Adipocyte (in vitro differentiated cells): ENCODE data around the gene HTN3.
"Not testable (repeated sequence)": the region's sequence is repeated elsewhere in the genome, so short reads cannot be mapped to it uniquely, and the experiment has no call there.

Experiments
- DNase-seq: peaks from one replicate; pipeline ENCODE4 v3.0.0-alpha.2; 2015; ENCODE audit warnings: low read depth
- H3K27me3 ChIP-seq: replicated peaks from 2 replicates; pipeline ENCODE4 v1.7.0; 2013; ENCODE audit warnings: mild to moderate bottlenecking, low read length, moderate library complexity; ENCODE audit not compliant: control insufficient read depth, insufficient read depth
- H3K36me3 ChIP-seq: 2 replicates; pipeline ENCODE4 v1.7.0; 2013; ENCODE audit warnings: low read length, mild to moderate bottlenecking, moderate library complexity; ENCODE audit not compliant: control insufficient read depth, insufficient read depth, severe bottlenecking
- H3K4me1 ChIP-seq: 2 replicates; pipeline ENCODE4 v1.7.0; 2013; ENCODE audit warnings: mild to moderate bottlenecking, low read length, moderate library complexity; ENCODE audit not compliant: control insufficient read depth, insufficient read depth
- H3K4me3 ChIP-seq: 2 replicates; pipeline ENCODE4 v1.7.0; 2013; ENCODE audit warnings: mild to moderate bottlenecking, low read length, moderate library complexity
- H3K9ac ChIP-seq: 2 replicates; pipeline ENCODE4 v1.7.0; 2013; ENCODE audit warnings: mild to moderate bottlenecking, low read length, moderate library complexity
- H3K9me3 ChIP-seq: 2 replicates; pipeline ENCODE4 v1.7.0; 2013; ENCODE audit warnings: mild to moderate bottlenecking, low read length, moderate library complexity; ENCODE audit not compliant: control insufficient read depth

HTN3 gene

DNA sequence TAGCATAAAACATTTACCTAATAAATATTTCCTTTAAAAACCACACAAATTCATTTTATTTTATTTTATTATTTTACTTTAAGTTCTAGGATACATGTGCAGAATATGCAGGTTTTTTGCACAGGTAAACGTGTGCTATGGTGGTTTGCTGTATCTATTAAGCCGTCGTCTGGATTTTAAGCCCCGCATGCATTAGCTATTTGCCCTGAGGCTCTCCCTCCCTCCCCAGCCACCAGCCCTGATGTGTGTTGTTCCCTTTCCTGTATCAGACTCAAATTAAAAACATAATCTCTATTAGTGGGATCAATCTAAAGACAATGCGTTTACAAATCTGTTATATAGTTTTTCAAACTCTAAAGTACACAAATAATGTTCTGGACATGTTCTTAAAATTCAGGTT lies 1.2 kb upstream of the HTN3 start:
- DNase-seq = no peak
- Histone ChIP-seq H3K9ac (no peak overlapping the region), H3K4me3 (no peak overlapping the region), H3K4me1 (no peaks in the 10 kb centered on the region), H3K27me3 (no peaks in the 10 kb centered on the region), H3K9me3 (no peaks in the 10 kb centered on the region), H3K36me3 (no peaks in the 10 kb centered on the region)

DNA sequence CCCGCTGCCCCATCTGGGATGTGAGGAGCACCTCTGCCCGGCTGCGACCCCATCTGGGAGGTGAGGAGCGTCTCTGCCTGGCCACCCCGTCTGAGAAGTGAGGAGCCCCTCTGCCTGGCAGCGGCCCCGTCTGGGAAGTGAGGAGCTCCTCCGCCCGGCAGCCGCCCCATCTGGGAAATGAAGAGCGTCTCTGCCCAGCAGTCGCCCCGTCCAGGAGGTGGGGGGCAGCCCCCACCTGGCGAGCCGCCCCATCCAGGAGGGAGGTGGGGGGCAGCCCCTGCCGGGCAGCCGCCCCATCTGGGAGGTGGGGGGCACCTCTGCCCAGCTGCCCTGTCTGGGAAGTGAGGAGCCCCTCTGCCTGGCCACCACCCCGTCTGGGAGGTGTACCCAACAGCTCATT lies 9.3 kb downstream of the HTN3 start:
- not testable (repeated sequence) for H3K27me3 ChIP-seq, H3K36me3 ChIP-seq, H3K9ac ChIP-seq, H3K9me3 ChIP-seq, H3K4me1 ChIP-seq, DNase-seq, H3K4me3 ChIP-seq

DNA sequence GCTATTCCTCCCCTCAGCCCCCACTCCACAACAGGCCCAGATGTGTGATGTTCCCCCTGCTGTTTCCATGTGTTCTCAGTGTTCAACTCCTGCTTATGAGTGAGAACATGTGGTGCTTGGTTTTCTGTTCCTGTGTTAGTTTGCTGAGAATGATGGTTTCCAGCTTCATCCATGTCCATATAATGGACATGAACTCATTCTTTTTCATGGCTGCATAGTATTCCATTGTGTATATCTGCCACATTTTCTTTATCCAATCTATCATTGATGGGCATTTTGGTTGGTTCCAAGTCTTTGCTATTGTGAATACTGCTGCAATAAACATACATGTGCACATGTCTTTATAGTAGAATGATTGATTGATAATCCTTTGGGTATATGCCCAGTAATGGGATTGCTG lies 11.7 kb downstream of the HTN3 start:
- not testable (repeated sequence) for DNase-seq, H3K36me3 ChIP-seq, H3K4me1 ChIP-seq, H3K9me3 ChIP-seq, H3K4me3 ChIP-seq, H3K9ac ChIP-seq, H3K27me3 ChIP-seq

DNA sequence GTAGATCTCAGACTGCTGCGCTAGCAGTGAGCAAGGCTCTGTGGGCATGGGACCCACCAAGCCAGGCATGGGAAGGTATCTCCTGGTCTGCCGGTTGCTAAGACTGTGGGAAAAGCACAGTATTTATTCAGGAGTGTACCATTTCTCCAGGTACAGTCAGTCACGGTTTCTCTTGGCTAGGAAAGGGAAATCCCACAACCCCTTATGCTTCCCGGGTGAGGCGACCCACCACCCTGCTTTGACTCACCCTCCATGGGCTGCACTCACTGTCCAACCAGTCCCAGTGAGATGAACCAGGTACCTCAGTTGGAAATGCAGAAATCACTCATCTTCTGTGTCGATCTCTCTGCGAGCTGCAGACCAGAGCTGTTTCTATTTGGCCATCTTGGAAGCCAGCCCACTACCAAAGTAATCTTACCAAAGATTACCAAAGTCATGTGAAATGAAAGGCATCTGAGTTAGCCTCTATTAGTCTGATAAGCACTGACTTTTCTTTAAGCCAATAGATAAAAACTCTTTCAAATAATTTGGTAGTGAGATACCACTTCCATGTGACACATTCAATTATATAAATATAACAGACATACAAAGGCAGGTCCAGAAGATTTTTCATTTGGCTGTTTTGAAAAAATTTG lies 13.5 kb downstream of the HTN3 start:
- Histone ChIP-seq H3K27me3 (no peaks in the 10 kb centered on the region), H3K4me3 (no peak overlapping the region), H3K36me3 (no peaks in the 10 kb centered on the region), H3K9ac (no peak overlapping the region), H3K4me1 (no peaks in the 10 kb centered on the region), H3K9me3 (no peaks in the 10 kb centered on the region)
- no peak for DNase-seq

DNA sequence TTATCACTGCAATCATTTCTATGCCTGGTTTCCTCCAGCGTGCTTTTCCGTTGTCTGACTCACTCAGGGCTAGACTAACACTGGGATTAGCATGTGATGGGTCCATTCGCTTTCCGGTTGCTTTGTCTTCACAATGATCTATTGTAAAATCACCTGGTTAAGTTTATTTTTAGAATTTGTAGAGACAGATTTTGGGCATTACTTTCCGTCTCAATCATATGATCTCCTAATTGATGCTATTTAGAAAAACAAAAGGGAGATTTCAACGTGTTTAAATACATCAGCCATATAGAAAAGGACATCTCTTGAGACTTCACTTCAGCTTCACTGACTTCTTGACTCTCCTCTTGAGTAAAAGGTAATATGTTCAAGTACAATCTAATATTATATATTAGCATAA lies 21.9 kb downstream of the HTN3 start, which contains the start of gene HTN1:
HTN1 (plus strand) TSS at position 301 of the 400 bp plus-strand sequence. CDS start 2,639 bp downstream, outside the sequence.
- not testable (repeated sequence) for DNase-seq, H3K9ac ChIP-seq, H3K36me3 ChIP-seq

DNA sequence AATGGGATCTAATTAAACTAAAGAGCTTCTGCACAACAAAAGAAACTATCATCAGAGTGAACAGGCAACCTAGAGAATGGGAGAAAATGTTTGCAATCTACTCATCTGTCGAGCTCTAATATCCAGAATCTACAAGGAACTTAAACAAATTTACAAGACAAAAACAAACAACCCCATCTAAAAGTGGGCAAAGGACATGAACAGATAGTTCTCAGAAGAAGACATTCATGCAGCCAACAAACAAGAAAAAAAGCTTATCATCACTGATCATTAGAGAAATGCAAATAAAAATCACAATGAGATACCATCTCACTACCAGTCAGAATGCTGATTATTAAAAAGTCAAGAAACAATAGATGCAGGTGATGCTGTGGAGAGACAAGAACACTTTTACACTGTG lies 28.3 kb downstream of the HTN3 start:
- not testable (repeated sequence) for H3K9ac ChIP-seq, H3K4me3 ChIP-seq, H3K9me3 ChIP-seq, H3K4me1 ChIP-seq, H3K36me3 ChIP-seq, DNase-seq, H3K27me3 ChIP-seq

More for the DNA sequence above, 21.9 kb downstream of the HTN3 start, which contains the start of gene HTN1:
- H3K4me1 ChIP-seq, H3K9me3 ChIP-seq, H3K4me3 ChIP-seq, H3K27me3 ChIP-seq: not testable (repeated sequence)

DNA sequence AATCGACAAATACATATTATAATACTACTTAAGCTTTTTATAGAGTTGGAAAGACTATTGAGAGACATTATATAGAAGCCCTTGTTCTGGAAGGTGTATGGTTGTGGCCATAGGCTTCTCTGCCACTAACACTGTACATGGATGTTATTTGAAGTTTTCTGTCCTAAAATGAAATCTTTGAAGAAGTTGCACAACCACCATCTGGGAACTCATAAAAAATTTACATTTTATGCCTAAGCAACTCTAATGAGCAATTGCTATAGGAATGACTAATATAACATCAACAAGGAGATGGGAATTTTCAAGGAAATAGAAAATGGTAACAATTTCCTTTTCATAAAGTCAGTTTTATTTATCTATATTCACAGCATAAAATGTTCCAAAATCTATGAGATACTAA lies 29.4 kb downstream of the HTN3 start:
- no peaks in the 10 kb centered on the region for H3K36me3 ChIP-seq
- peaks cover 5% of the 10 kb centered on the region for H3K9me3 ChIP-seq
- DNase-seq = peak; percentile 35
- H3K4me1 ChIP-seq = no peaks in the 10 kb centered on the region
- H3K27me3 ChIP-seq = no peaks in the 10 kb centered on the region
- H3K9ac ChIP-seq = no peak overlapping the region
- no peak overlapping the region for H3K4me3 ChIP-seq

DNA sequence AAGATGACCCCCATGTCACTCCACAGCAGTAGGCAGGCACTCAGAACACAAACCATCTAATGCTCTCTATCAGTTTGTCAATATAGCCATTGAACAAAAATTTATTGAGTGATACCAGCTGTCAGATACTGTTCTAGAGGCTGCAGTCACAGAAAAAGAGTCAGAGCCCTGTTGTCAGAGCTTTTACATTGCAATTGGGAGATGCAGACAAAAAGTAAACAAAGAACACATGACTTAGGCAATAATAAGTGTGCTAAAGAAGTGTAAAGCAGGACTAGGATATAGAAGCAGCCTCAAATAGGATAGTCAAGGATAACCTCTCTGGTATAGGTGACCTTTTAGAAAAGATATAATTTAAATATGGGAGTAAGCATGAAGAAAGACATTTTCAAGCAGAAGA lies 30.9 kb downstream of the HTN3 start:
- no peak overlapping the region for H3K4me3 ChIP-seq
- no peak for DNase-seq

DNA sequence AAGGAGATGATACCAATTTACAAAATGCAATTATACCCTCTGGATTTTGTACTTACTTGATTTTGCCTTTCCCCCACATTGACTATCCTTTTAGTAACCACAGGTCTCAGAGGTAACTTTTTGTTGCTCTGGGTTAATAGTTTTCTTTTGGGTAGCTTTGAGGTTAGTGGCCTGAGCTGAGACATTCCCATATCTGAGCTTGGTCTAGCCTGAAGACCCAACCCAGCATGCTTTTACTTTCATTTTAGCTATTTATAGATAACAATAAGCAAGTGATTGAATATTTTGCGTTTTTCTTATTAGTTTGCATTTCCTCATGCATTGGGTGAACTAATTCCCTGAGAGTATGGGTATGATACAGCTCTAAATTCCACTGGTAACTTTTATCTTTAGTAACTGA lies 33.7 kb downstream of the HTN3 start:
- DNase-seq = no peak
- H3K9me3 ChIP-seq = no peaks in the 10 kb centered on the region

More for the DNA sequence above, 30.9 kb downstream of the HTN3 start:
- no peak overlapping the region for H3K9ac ChIP-seq
- H3K9me3 ChIP-seq = peaks cover 5% of the 10 kb centered on the region
- no peaks in the 10 kb centered on the region for H3K4me1 ChIP-seq
- H3K27me3 ChIP-seq = no peaks in the 10 kb centered on the region
- no peaks in the 10 kb centered on the region for H3K36me3 ChIP-seq

DNA sequence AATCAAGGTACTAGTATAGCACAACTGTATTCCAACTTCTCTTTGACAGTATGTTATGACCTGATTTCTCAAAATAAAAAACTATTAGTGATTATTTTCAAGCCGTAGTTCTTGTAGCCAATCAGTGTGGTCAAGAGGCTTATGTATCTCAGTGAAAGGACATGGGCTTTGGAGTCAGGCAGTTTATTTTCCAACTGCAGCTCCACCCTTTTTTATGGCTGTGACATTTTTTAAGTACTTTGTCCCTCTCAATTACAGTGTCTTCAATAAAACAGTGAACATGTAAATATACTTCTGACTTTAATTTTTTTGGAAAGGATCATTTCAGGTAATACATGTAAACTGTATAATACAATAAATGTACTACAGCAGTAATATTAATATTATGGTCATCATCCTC lies 51.9 kb downstream of the HTN3 start:
- no peaks in the 10 kb centered on the region for H3K27me3 ChIP-seq

More for the DNA sequence above, 33.7 kb downstream of the HTN3 start:
- Histone ChIP-seq H3K4me1 (no peaks in the 10 kb centered on the region), H3K4me3 (no peak overlapping the region), H3K9ac (no peak overlapping the region), H3K36me3 (no peaks in the 10 kb centered on the region), H3K27me3 (no peaks in the 10 kb centered on the region)

More for the DNA sequence above, 51.9 kb downstream of the HTN3 start:
- Histone ChIP-seq H3K9me3 (no peaks in the 10 kb centered on the region), H3K9ac (no peak overlapping the region), H3K4me3 (no peak overlapping the region), H3K4me1 (no peaks in the 10 kb centered on the region), H3K36me3 (no peaks in the 10 kb centered on the region)
- DNase-seq = no peak
